GM12873 (cell line): ENCODE measurements around the gene CLDN19.

ENCODE experiments used
- TF ChIP-seq, protein P1 (sequence below): IDR thresholded peaks from 2 replicates; pipeline ENCODE4 v1.5.1; 2012; ENCODE audit warnings: low read depth, mild to moderate bottlenecking, moderate library complexity, low read length, control low read depth; ENCODE audit not compliant: insufficient read depth; ENCODE audit errors: missing control alignments

CLDN19 gene

DNA sequence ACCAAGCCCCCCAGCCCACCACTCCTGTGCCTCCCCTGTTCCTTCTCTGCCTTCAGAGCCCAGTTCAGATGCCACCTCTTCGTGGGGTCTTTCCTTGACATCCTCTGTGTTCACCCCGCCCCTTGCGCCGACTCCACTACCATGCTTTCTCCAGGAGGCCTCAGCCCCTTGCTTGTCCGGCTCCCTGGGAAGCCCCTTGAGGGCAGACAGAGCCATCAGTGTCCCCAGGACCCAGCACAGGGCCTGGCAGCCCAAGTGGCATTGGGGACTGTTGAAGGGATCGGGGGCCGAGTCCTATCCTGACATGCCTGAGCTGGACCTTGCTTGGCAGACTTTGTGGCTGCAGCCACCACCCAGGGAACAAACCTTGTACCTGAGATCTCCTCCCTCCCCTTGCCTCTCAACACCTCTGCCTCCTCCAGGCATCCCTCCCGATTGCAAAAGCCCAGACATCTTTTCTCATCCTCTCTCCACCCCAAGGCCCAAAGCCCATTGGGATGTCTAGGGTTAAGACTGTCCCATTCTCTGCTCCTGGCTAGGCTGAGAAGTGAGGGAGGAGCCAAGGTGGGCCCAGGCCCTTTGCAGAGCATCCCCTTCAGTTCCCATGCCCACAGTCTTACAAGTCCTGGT, 3.4 kb downstream of the CLDN19 start:
- TF ChIP-seq, protein P1, sequence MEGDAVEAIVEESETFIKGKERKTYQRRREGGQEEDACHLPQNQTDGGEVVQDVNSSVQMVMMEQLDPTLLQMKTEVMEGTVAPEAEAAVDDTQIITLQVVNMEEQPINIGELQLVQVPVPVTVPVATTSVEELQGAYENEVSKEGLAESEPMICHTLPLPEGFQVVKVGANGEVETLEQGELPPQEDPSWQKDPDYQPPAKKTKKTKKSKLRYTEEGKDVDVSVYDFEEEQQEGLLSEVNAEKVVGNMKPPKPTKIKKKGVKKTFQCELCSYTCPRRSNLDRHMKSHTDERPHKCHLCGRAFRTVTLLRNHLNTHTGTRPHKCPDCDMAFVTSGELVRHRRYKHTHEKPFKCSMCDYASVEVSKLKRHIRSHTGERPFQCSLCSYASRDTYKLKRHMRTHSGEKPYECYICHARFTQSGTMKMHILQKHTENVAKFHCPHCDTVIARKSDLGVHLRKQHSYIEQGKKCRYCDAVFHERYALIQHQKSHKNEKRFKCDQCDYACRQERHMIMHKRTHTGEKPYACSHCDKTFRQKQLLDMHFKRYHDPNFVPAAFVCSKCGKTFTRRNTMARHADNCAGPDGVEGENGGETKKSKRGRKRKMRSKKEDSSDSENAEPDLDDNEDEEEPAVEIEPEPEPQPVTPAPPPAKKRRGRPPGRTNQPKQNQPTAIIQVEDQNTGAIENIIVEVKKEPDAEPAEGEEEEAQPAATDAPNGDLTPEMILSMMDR: no peak

- TF ChIP-seq, protein P1: peak; percentile 39
Observed at GRCh38 chr1:42736152-42736551, 3.9 kb downstream of the CLDN19 start.

DNA sequence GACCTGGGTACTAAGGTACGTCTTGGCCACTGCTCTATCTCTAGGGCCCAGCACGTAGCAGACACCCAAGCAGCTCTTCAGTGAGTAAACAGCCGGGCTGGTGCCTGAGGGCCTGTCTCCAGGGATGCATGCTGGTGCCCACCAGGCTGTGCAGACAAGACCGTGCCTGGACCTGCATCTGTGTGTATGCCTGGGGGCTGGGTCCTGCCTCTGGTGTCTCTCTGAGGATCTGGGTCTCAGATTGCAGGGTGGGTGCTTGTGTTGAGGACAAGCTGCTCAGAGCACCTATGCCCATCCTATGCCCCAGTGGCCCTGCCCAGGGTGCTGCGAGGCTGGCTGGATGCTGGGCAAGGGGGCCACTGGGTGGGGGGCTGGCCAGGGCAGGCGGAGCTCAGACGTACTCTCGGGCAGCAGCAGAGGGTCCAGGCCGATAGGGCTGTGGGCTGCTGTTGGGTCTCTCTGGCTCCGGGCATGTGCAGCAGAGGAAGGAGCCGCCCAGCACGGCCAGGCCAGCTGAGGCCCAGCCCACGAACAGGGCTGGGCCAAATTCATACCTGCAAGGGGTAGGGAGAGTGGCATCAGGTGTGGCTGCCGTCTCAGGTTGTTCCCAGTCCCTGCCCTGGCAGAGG, 4.4 kb downstream of the CLDN19 start:
- TF ChIP-seq, protein P1: no peak

- TF ChIP-seq, protein P1: no peak
Observed at GRCh38 chr1:42735056-42735455, 5.0 kb downstream of the CLDN19 start.

DNA sequence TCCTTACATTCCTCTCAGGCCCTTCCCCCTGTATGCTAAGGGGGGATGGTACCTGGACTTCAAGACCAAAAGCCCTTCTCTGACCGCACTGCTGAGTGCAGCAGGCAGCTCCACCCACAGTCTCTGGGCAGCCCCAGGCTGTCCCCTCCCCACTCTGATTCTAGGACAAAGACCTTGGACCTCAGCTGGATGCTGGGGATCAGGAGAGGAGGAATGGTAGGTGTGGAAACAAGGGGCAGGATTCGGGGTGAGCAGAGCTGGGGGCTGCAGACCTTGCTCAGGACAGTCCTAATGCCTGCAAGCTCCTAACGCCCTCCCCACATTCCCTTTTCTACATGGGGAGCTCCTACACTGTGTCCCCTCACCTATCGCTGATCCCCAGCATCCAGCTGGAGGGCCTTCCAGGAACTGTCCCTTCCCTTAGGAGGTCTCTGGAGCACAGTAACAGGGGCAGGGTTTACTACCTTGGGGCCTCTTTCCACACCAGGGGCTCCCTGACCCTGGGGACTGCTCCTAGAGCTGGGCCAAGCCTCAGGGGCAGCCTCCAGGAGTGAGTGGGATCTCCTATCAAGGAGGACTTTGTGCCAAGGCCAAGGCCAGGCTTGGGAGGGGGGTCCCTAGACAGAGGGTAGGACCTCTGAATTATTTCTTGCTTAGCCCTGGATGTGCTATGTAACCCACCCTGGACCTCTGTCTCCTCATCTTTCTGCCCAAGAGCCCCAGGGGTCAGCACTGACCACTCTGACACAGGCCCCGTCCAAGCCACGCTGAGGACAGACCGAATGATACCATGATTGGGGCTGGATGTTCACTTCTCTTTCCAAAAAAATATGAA, 5.6 kb downstream of the CLDN19 start:
- TF ChIP-seq, protein P1: no peak

DNA sequence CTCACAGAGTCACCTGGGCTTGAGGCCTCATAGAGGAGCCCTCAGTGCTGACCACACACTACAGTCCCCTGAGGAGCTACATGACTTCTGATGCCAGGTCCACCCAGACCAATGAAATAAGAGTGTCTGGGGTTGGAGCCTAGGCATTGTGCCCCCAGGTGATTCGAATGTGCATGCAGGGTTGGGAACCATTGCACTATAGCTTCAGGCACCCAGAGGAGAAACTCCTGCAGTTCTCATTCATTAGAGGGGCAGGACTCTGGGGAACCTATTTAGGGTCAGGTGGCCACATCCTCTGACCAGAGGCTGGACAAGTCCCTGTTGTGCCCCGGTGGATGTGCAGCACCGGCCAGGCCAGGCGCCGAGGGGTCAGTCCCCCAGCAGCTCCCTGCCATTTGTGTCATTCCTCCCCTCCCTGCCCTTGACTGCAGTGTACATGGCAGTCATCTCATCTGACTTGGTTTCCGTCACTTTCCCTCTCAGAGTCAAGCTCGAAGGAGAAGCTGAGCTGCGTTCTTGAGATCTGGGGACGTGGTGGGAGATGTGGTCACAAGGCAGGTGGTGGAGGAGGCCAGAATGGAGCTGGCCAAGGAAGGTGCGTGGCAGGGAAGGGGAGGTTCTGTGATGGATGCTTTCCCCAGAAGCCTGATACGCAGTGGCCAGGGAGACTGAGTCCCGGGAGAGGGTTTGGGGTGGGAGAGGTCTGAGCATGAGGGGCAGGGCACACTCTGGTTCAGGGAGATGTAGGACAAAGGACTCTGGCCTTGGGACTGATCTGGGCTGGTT, 6.4 kb downstream of the CLDN19 start:
- TF ChIP-seq, protein P1: no peak
